B cell (primary cell): ENCODE measurements around the gene LRRK2. TPM values are rescaled to one million over a fixed set of nuclear protein-coding genes. Genes with fewer than 3 reads are reported as not detected.

Experiments
- ATAC-seq: fragments of 200-7000 bp; cut with Tn5 transposase; one replicate; pipeline ENCODE4 v1.10.0; 2021; ENCODE audit warnings: low read depth, mild to moderate bottlenecking, moderate number of reproducible peaks, moderate library complexity
- CTCF ChIA-PET: fragments of 350-600 bp; sonication (Branson Sonifier 250); formaldehyde crosslinking; loops from one replicate; lab custom pipeline; 2021; ENCODE audit warnings: antibody characterized with exemption, inconsistent platforms; lab: Charles Lee
- POLR2A ChIA-PET: fragments of 350-600 bp; sonication (Branson Sonifier 250); formaldehyde crosslinking; loops from one replicate; lab custom pipeline; 2021; ENCODE audit warnings: antibody characterized with exemption; lab: Charles Lee
- DNase-seq: peaks from one replicate; pipeline ENCODE4 v3.0.0; 2013
- H2AFZ ChIP-seq: 2 replicates; pipeline ENCODE4 v1.6.1; 2012; ENCODE audit warnings: mild to moderate bottlenecking, low read depth, low read length; ENCODE audit not compliant: insufficient read depth, poor library complexity, severe bottlenecking
- H3K27ac ChIP-seq, 2 donors: 1 replicate in 1 of 2; 2 replicates in 1 of 2; pipeline ENCODE4 v1.5.1; 2012 to 2013; ENCODE audit warnings: low read length in 2 of 2, mild to moderate bottlenecking in 2 of 2, moderate library complexity in 1 of 2
- H3K27me3 ChIP-seq, 4 experiments: fragments of 200-600 bp in 1 of 4; sonication (generic) in 1 of 4; replicated peaks in 1 of 4; 1 replicate in 2 of 4; 2 replicates in 2 of 4; pipeline versions ENCODE4 v1.6.1 to v1.7.0; 2013 to 2016; ENCODE audit warnings: low read length in 3 of 4, mild to moderate bottlenecking in 2 of 4, mixed read lengths in 1 of 4, moderate library complexity in 1 of 4; ENCODE audit not compliant: insufficient read depth in 4 of 4, control insufficient read depth in 3 of 4; ENCODE audit errors: control extremely low read depth in 1 of 4
- H3K36me3 ChIP-seq, 2 experiments: replicated peaks in 1 of 2; 1 replicate in 1 of 2; 2 replicates in 1 of 2; pipeline versions ENCODE4 v1.6.1 to v1.7.1; 2013; ENCODE audit warnings: low read length in 1 of 2; ENCODE audit not compliant: insufficient read depth in 2 of 2, control insufficient read depth in 1 of 2; ENCODE audit errors: control extremely low read depth in 1 of 2, extremely low read depth in 1 of 2
- H3K4me1 ChIP-seq, 2 donors: fragments of 200-600 bp in 1 of 2; sonication (generic) in 1 of 2; 1 replicate in 1 of 2; 2 replicates in 1 of 2; pipeline versions ENCODE4 v1.5.1 to v1.6.1; 2013 to 2017; ENCODE audit warnings: low read length in 2 of 2; ENCODE audit not compliant: control insufficient read depth in 2 of 2, insufficient read depth in 2 of 2
- H3K4me2 ChIP-seq: replicated peaks from 2 replicates; pipeline ENCODE3; 2012; ENCODE audit warnings: mild to moderate bottlenecking, low read depth, low read length; ENCODE audit not compliant: poor library complexity, severe bottlenecking
- H3K4me3 ChIP-seq, 5 experiments: fragments of 200-600 bp in 1 of 5; sonication (generic) in 1 of 5; 1 replicate in 3 of 5; 2 replicates in 2 of 5; pipeline versions ENCODE4 v1.5.1 to v1.7.0; 2011 to 2016; ENCODE audit warnings: low read length in 4 of 5, mild to moderate bottlenecking in 4 of 5, low read depth in 2 of 5, control low read depth in 1 of 5, moderate library complexity in 1 of 5; ENCODE audit not compliant: insufficient read depth in 1 of 5; ENCODE audit errors: control extremely low read depth in 1 of 5, extremely low read depth in 1 of 5
- H3K79me2 ChIP-seq: fragments of 200-600 bp; sonication (generic); one replicate; pipeline ENCODE4 v1.6.0; 2016; ENCODE audit warnings: low read length; ENCODE audit not compliant: control insufficient read depth, insufficient read depth
- H3K9ac ChIP-seq: fragments of 200-600 bp; sonication (generic); 2 replicates; pipeline ENCODE4 v1.6.1; 2017; ENCODE audit warnings: mild to moderate bottlenecking, low read length, moderate library complexity
- H3K9me3 ChIP-seq, 3 donors: one replicate each; pipeline versions ENCODE4 v1.6.1 to v1.7.1; 2013; ENCODE audit warnings: low read length in 2 of 3; ENCODE audit not compliant: control insufficient read depth in 2 of 3, insufficient read depth in 1 of 3; ENCODE audit errors: control extremely low read depth in 1 of 3
- H4K20me1 ChIP-seq: 2 replicates; pipeline ENCODE4 v1.6.0; 2012; ENCODE audit warnings: mild to moderate bottlenecking, low read length; ENCODE audit not compliant: insufficient read depth, control insufficient read depth, poor library complexity, severe bottlenecking
- H3K27ac Mint-ChIP-seq: one replicate; pipeline ENCODE4 v1.8.0; 2021; ENCODE audit warnings: mixed read lengths
- H3K27me3 Mint-ChIP-seq: one replicate; pipeline ENCODE4 v1.8.0; 2021; ENCODE audit warnings: mixed read lengths
- H3K4me1 Mint-ChIP-seq: one replicate; pipeline ENCODE4 v1.8.0; 2021; ENCODE audit warnings: mixed read lengths
- H3K4me3 Mint-ChIP-seq: one replicate; pipeline ENCODE4 v1.8.0; 2021; ENCODE audit warnings: mixed read lengths
- H3K9me3 Mint-ChIP-seq: one replicate; pipeline ENCODE4 v1.8.0; 2022; ENCODE audit warnings: mixed read lengths; ENCODE audit not compliant: insufficient read depth
- CTCF ChIP-seq: fragments of 200-600 bp; IDR thresholded peaks from one replicate; pipeline ENCODE4 v1.8.0; 2022; ENCODE audit warnings: antibody characterized with exemption, mild to moderate bottlenecking
- EZH2 ChIP-seq: IDR thresholded peaks from 2 replicates; pipeline ENCODE4 v1.6.1; 2012; ENCODE audit warnings: borderline replicate concordance, low read depth, mild to moderate bottlenecking, moderate library complexity, low read length; ENCODE audit not compliant: insufficient read depth, poor library complexity, severe bottlenecking
- WGBS: methylation state at CpG from one replicate; pipeline ENCODE4 v1.1.5; 2013; ENCODE audit warnings: missing lambda C conversion rate; ENCODE audit not compliant: insufficient coverage; 5-methylcytosine and 5-hydroxymethylcytosine counted together
- intact Hi-C: fragments of 100-400 bp; cut with micrococcal nuclease; formaldehyde crosslinking; loops from one replicate; pipeline ENCODE4 v1.10.0; 2022
- polyA plus RNA-seq: library from polyadenylated mRNA; depleted of rRNA; stranded (reverse); fragments of >200 nt; gene quantifications from 2 replicates; pipeline ENCODE4 v1.2.3, GENCODE V29; 2012
- total RNA-seq, 2 donors: library from RNA; stranded (reverse); fragments of 120-200 nt in 1 of 2; gene quantifications; 1 replicate in 1 of 2; 2 replicates in 1 of 2; pipeline versions ENCODE4 v1.2.3 to v1.2.4, GENCODE V29; 2013 to 2022

The LRRK2 gene
- total and polyA plus RNA-seq, 2 donors (not counting 1 experiment from before 2014, with no cell fraction given) = 14.1 to 60.2 TPM

- no peaks in the 10 kb centered on the region for H3K4me1 ChIP-seq
- ChIA-PET POLR2A (no interaction called here), CTCF (interaction anchor here (0.6 kb wide), 1 partner anchor 33 kb away, joined by 3 read pairs; no protein-coding TSS in a partner anchor)
- peaks cover 7 to 81% of the 10 kb centered on the region in 2 experiments for H3K36me3 ChIP-seq
- H3K4me3 ChIP-seq = no peak overlapping the region
- no peak overlapping the region for H3K27ac ChIP-seq
- ATAC-seq = no peak
- TF ChIP-seq EZH2 (no peak), CTCF (no peak)
- Mint-ChIP-seq H3K4me1 (peaks cover 4% of the 10 kb centered on the region), H3K4me3 (no peak overlapping the region), H3K27ac (no peak overlapping the region), H3K9me3 (peaks cover 5% of the 10 kb centered on the region), H3K27me3 (no peaks in the 10 kb centered on the region)
- no peak overlapping the region for H3K4me2 ChIP-seq
- H3K79me2 ChIP-seq = no peaks in the 10 kb centered on the region
- DNase-seq = no peak
- peaks cover 0 to 10% (median 1%) of the 10 kb centered on the region in 3 donors for H3K9me3 ChIP-seq
- H3K27me3 ChIP-seq = no peaks in the 10 kb centered on the region
- H4K20me1 ChIP-seq = no peaks in the 10 kb centered on the region
- intact Hi-C loops = no loop called here
- WGBS = no CpG with 5 or more reads among the region's 1 CpG
- no peak overlapping the region for H3K9ac ChIP-seq
- no peak overlapping the region for H2AFZ ChIP-seq
Measured at GRCh38 chr12:40331886-40332285, 107.1 kb downstream of the LRRK2 start.

- peaks cover 3 to 72% of the 10 kb centered on the region in 2 experiments for H3K36me3 ChIP-seq
- no peaks in the 10 kb centered on the region for H3K9me3 ChIP-seq
- H3K27me3 Mint-ChIP-seq = no peaks in the 10 kb centered on the region
- no peak for TF ChIP-seq EZH2
- TF ChIP-seq CTCF = no peak
- no peak overlapping the region for H3K4me2 ChIP-seq
- CTCF ChIA-PET = interaction anchor here (1.3 kb wide), 1 partner anchor 21 kb away, joined by 3 read pairs; no protein-coding TSS in a partner anchor
- H3K9ac ChIP-seq = no peak overlapping the region
- H3K27ac ChIP-seq = no peak overlapping the region
- no peaks in the 10 kb centered on the region for H3K4me1 ChIP-seq
- POLR2A ChIA-PET = no interaction called here
- intact Hi-C loops = no loop called here
- H4K20me1 ChIP-seq = no peaks in the 10 kb centered on the region
- H3K79me2 ChIP-seq = no peaks in the 10 kb centered on the region
- no CpG with 5 or more reads among the region's 2 CpGs for WGBS
- ATAC-seq (no peak), DNase-seq (no peak)
- H3K4me1 Mint-ChIP-seq = no peaks in the 10 kb centered on the region
- H3K9me3 Mint-ChIP-seq = no peaks in the 10 kb centered on the region
- no peak overlapping the region for H3K27ac Mint-ChIP-seq
- H3K4me3 Mint-ChIP-seq = no peak overlapping the region
- no peak overlapping the region for H2AFZ ChIP-seq
- H3K4me3 ChIP-seq = no peak overlapping the region
- no peaks in the 10 kb centered on the region for H3K27me3 ChIP-seq
Measured at GRCh38 chr12:40335991-40336390, 111.2 kb downstream of the LRRK2 start.
